Activated CD8-positive, alpha-beta T cell treated with anti-CD3 and anti-CD28 coated beads, Interleukin-2, amount 10 ng/mL, durations not matched to agents 7 days and 5 days (primary cell): ENCODE data around the gene OARD1. TPM values are rescaled to one million over a fixed set of nuclear protein-coding genes. Genes with fewer than 3 reads are reported as not detected.

Experiments used
- ATAC-seq: fragments of 150-1000 bp; cut with Tn5 transposase; one replicate; pipeline ENCODE4 v1.10.0; 2021; ENCODE audit warnings: moderate library complexity
- CTCF ChIA-PET: fragments of 350-600 bp; sonication (Branson Sonifier 250); formaldehyde crosslinking; loops from one replicate; lab custom pipeline; 2021; ENCODE audit warnings: antibody characterized with exemption; lab: Charles Lee
- POLR2A ChIA-PET: fragments of 350-600 bp; sonication (Branson Sonifier 250); formaldehyde crosslinking; loops from one replicate; lab custom pipeline; 2021; ENCODE audit warnings: antibody characterized with exemption; lab: Charles Lee
- DNase-seq: peaks from one replicate; pipeline ENCODE4 v3.0.0-alpha.2; 2020
- H3K27ac Mint-ChIP-seq: one replicate; pipeline ENCODE4 v1.8.0; 2021; ENCODE audit warnings: mild to moderate bottlenecking, mixed read lengths
- H3K27me3 Mint-ChIP-seq: one replicate; pipeline ENCODE4 v1.8.0; 2021; ENCODE audit warnings: low read depth, mixed read lengths
- H3K36me3 Mint-ChIP-seq: one replicate; pipeline ENCODE4 v1.8.0; 2021; ENCODE audit warnings: low read depth, mixed read lengths
- H3K4me1 Mint-ChIP-seq: one replicate; pipeline ENCODE4 v1.8.0; 2021; ENCODE audit warnings: low read depth, mixed read lengths
- H3K4me3 Mint-ChIP-seq: one replicate; pipeline ENCODE4 v1.8.0; 2021; ENCODE audit warnings: mild to moderate bottlenecking, mixed read lengths
- H3K9me3 Mint-ChIP-seq: one replicate; pipeline ENCODE4 v1.8.0; 2022; ENCODE audit warnings: mixed read lengths; ENCODE audit not compliant: insufficient read depth
- total RNA-seq, 2 experiments: library from RNA; stranded (reverse); gene quantifications; one replicate each; pipeline ENCODE4 v1.2.3, GENCODE V29; 2021

The OARD1 gene
- total RNA-seq, 2 experiments from 2014 or later, result 30.2 to 31.9 TPM

GRCh38 chr6:41073968-41074691 lies 2.0 kb upstream of the OARD1 start:
- peaks cover 49% of the 10 kb centered on the region for H3K4me1 Mint-ChIP-seq
- ChIA-PET CTCF (interaction anchor here (0.9 to 3.5 kb wide), 4 partner anchors 18 to 246 kb away, joined by 3 to 27 read pairs (median 9); no protein-coding TSS in a partner anchor), POLR2A (interaction anchor here (0.7 kb wide), 1 partner anchor 126 kb away, joined by 3 read pairs; no protein-coding TSS in a partner anchor)
- peak overlapping the region; percentile 93 for H3K27ac Mint-ChIP-seq
- H3K27me3 Mint-ChIP-seq, result no peaks in the 10 kb centered on the region
- ATAC-seq (no peak), DNase-seq (no peak)
- peaks cover 39% of the 10 kb centered on the region for H3K36me3 Mint-ChIP-seq
- H3K9me3 Mint-ChIP-seq, result no peaks in the 10 kb centered on the region
- peak overlapping the region; percentile 90 for H3K4me3 Mint-ChIP-seq

- Mint-ChIP-seq H3K27me3 (no peaks in the 10 kb centered on the region), H3K4me3 (peak overlapping the region; percentile 91), H3K4me1 (peaks cover 52% of the 10 kb centered on the region), H3K9me3 (no peaks in the 10 kb centered on the region), H3K27ac (peak overlapping the region; percentile 98), H3K36me3 (peaks cover 33% of the 10 kb centered on the region)
- peak; percentile 89 for DNase-seq
- CTCF ChIA-PET, result interaction anchor here (0.6 to 1.5 kb wide), 9 partner anchors 14 to 260 kb away, joined by 3 to 6 read pairs (median 4); partner anchors contain the start of gene TREML2
- ATAC-seq, result peak; percentile 3
- POLR2A ChIA-PET, result interaction anchor here (0.6 to 1.8 kb wide), 7 partner anchors 45 to 261 kb away, joined by 3 to 11 read pairs (median 3); partner anchors contain the start of gene TREML2
Observed at GRCh38 chr6:41073203-41073967, 1.2 kb upstream of the OARD1 start.

DNA sequence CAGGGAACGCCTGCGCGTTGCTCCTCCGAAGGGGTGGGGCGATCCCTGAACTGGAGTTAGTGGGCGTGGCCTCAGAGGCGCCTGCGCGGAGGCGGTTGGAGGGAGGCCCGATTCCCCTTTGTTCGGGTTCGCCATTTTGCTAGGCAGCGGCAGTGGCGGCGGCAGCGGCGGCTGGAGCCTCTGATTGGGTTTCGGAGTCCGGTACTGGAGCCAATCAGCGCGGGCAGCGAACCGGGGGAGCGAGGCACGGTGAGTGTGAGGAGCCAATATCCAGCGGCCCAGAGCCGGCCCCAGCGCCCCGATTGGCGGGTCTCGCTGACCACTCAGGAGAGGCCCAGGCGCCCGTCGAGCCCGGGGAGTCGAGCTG lies 663 bp upstream of the OARD1 start, which contains the start of gene NFYA:
Gene NFYA (plus strand): TSS at position 139 of the 367 bp plus-strand sequence. CDS start 6,116 bp downstream, outside the sequence.
- H3K27ac Mint-ChIP-seq, result peak within 1 kb of the TSS; percentile 98
- H3K4me1 Mint-ChIP-seq, result peaks cover 55% of the 10 kb centered on the region
- CTCF ChIA-PET, result interaction anchor here (0.6 to 1.5 kb wide), 11 partner anchors 14 to 261 kb away, joined by 3 to 6 read pairs (median 4); partner anchors contain the start of gene TREML2
- no peaks in the 10 kb centered on the region for H3K9me3 Mint-ChIP-seq
- POLR2A ChIA-PET, result interaction anchor here (0.6 to 1.8 kb wide), 11 partner anchors 10 to 265 kb away, joined by 3 to 11 read pairs (median 3); partner anchors contain the start of gene TREML2
- DNase-seq (no peak), ATAC-seq (peak; percentile 80)
- no peaks in the 10 kb centered on the region for H3K27me3 Mint-ChIP-seq
- peaks cover 35% of the 10 kb centered on the region for H3K36me3 Mint-ChIP-seq
- H3K4me3 Mint-ChIP-seq, result peak within 1 kb of the TSS; percentile 91

- Mint-ChIP-seq H3K36me3 (peaks cover 48% of the 10 kb centered on the region), H3K9me3 (no peaks in the 10 kb centered on the region), H3K4me1 (peaks cover 59% of the 10 kb centered on the region), H3K4me3 (peak overlapping the region; percentile 91), H3K27ac (peak overlapping the region; percentile 98), H3K27me3 (no peaks in the 10 kb centered on the region)
- ATAC-seq, result no peak
- ChIA-PET CTCF (interaction anchor here (0.8 to 4.7 kb wide), 6 partner anchors 8 to 249 kb away, joined by 3 to 36 read pairs (median 6); partner anchors contain the start of gene UNC5CL), POLR2A (interaction anchor here (0.6 to 1.5 kb wide), 10 partner anchors 8 to 249 kb away, joined by 3 to 6 read pairs (median 4); partner anchors contain the start of gene TREML2)
- no peak for DNase-seq
Observed at GRCh38 chr6:41071501-41071922, 644 bp downstream of the OARD1 start.

DNA sequence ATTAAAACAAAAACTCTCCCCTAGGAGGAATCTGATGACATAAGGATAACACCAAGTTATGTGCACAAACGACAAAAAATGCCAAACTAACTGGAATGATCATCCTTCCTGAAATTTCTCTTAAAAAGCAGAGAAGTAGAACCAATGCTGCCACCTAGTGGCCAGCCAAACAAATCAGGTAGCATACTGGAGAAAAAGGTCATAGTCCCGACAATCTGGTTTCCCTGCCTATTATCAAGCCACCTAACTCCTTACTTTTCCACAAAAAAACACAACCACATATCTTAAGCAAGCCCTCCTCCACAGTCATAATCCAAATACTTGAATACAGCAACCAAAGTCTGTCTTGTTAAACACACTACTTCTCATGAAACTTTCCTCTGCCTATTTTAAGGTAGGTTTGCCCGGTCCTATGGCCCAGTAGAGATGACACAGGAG lies 5.3 kb downstream of the OARD1 start:
- ATAC-seq (no peak), DNase-seq (peak; percentile 81)
- H3K4me3 Mint-ChIP-seq, result no peak overlapping the region
- POLR2A ChIA-PET, result no interaction called here
- no peaks in the 10 kb centered on the region for H3K27me3 Mint-ChIP-seq
- peaks cover 37% of the 10 kb centered on the region for H3K4me1 Mint-ChIP-seq
- CTCF ChIA-PET, result interaction anchor here (0.9 to 4.7 kb wide), 11 partner anchors 8 to 130 kb away, joined by 3 to 29 read pairs (median 5); partner anchors contain the start of gene APOBEC2
- H3K36me3 Mint-ChIP-seq, result peaks cover 49% of the 10 kb centered on the region
- no peak overlapping the region for H3K27ac Mint-ChIP-seq
- H3K9me3 Mint-ChIP-seq, result no peaks in the 10 kb centered on the region

DNA sequence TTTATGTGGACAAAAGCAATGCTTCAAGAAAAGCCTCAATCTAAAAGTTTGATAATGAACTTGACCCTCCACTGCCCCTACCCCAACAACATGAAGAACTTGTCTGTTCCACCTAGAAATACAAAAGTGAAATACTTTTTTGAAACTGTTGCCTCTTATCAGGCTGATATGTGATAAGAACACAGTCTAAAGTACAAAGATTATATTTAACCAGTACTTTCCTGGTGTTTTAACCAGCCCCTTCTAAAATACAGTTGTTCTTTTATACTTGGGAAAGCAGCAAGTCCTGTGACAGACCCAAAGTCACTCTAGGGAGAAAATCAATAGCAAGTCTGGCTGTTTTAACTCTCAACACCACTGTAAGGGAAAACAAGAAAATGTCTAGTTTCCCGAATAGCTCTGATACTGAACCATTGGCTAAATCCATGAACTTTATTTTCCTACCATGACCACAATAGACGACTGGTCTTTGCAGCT lies 6.6 kb downstream of the OARD1 start:
- CTCF ChIA-PET, result interaction anchor here (0.9 to 1.3 kb wide), 7 partner anchors 10 to 267 kb away, joined by 3 to 10 read pairs (median 4); partner anchors contain the start of gene UNC5CL
- POLR2A ChIA-PET, result no interaction called here
- Mint-ChIP-seq H3K4me3 (no peak overlapping the region), H3K4me1 (peaks cover 33% of the 10 kb centered on the region), H3K27ac (no peak overlapping the region), H3K9me3 (no peaks in the 10 kb centered on the region), H3K27me3 (no peaks in the 10 kb centered on the region), H3K36me3 (peaks cover 54% of the 10 kb centered on the region)
- ATAC-seq (no peak), DNase-seq (no peak)

GRCh38 chr6:41064841-41065240 lies 7.3 kb downstream of the OARD1 start:
- Mint-ChIP-seq H3K4me1 (peaks cover 30% of the 10 kb centered on the region), H3K27ac (no peak overlapping the region), H3K4me3 (no peak overlapping the region), H3K27me3 (no peaks in the 10 kb centered on the region), H3K36me3 (peaks cover 50% of the 10 kb centered on the region), H3K9me3 (no peaks in the 10 kb centered on the region)
- DNase-seq (no peak), ATAC-seq (no peak)
- CTCF ChIA-PET, result interaction anchor here (0.9 to 2.4 kb wide), 2 partner anchors 25 to 116 kb away, joined by 3 to 12 read pairs; partner anchors contain the start of gene UNC5CL
- POLR2A ChIA-PET, result no interaction called here

- Mint-ChIP-seq H3K27ac (no peak overlapping the region), H3K27me3 (no peaks in the 10 kb centered on the region), H3K4me3 (no peak overlapping the region), H3K9me3 (no peaks in the 10 kb centered on the region), H3K4me1 (peaks cover 20% of the 10 kb centered on the region), H3K36me3 (peaks cover 43% of the 10 kb centered on the region)
- ATAC-seq (no peak), DNase-seq (no peak)
- POLR2A ChIA-PET, result interaction anchor here (1.2 kb wide), 1 partner anchor 8 kb away, joined by 3 read pairs; the partner anchor contains the start of genes NFYA and OARD1
- CTCF ChIA-PET, result interaction anchor here (0.6 to 2.4 kb wide), 3 partner anchors 24 to 40 kb away, joined by 3 to 12 read pairs (median 5); partner anchors contain the start of gene UNC5CL
Observed at GRCh38 chr6:41063884-41064285, 8.3 kb downstream of the OARD1 start.

DNA sequence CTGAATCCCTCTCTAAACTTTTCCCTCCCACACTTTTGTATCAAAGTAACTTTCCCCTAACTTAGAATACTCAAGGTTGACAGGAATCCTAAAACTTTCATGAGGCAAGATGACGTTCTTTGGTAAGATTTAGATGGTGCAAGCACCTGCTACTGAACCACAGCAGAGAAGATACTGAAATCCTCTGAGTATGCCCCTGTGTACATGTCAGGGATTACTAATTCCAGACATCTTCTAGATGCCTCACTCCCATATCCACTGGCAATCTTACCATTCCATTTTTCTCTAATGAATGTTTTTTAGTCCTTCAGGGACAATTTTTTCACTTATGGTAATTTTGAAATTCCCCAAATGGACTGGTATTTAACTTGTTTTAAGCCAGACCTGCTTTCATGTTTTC lies 10.1 kb downstream of the OARD1 start:
- ATAC-seq, result no peak
- CTCF ChIA-PET, result no interaction called here

GRCh38 chr6:41061196-41061726 lies 10.9 kb downstream of the OARD1 start:
- DNase-seq (no peak), ATAC-seq (no peak)
- CTCF ChIA-PET, result interaction anchor here (0.6 to 1.4 kb wide), 2 partner anchors 121 to 128 kb away, joined by 3 read pairs; no protein-coding TSS in a partner anchor
- POLR2A ChIA-PET, result interaction anchor here (1.1 kb wide), 1 partner anchor 10 kb away, joined by 4 read pairs; no protein-coding TSS in a partner anchor
- Mint-ChIP-seq H3K27me3 (no peaks in the 10 kb centered on the region), H3K36me3 (peaks cover 24% of the 10 kb centered on the region), H3K27ac (no peak overlapping the region), H3K9me3 (no peaks in the 10 kb centered on the region), H3K4me1 (peaks cover 3% of the 10 kb centered on the region), H3K4me3 (no peak overlapping the region)

More for the DNA sequence above, 10.1 kb downstream of the OARD1 start:
- Mint-ChIP-seq H3K4me1 (peaks cover 9% of the 10 kb centered on the region), H3K9me3 (no peaks in the 10 kb centered on the region), H3K4me3 (no peak overlapping the region), H3K27me3 (no peaks in the 10 kb centered on the region), H3K27ac (no peak overlapping the region), H3K36me3 (peaks cover 31% of the 10 kb centered on the region)
- POLR2A ChIA-PET, result no interaction called here
- DNase-seq, result no peak
